Stimulated activated CD8-positive, alpha-beta memory T cell treated with anti-CD3 and anti-CD28 coated beads, Interleukin-2, amount 100 ng/mL, for 48 hours (primary cell): ENCODE results near the gene BLOC1S5.
"Not testable (repeated sequence)": the region's sequence is repeated elsewhere in the genome, so short reads cannot be mapped to it uniquely, and the experiment has no call there.

Experiments
- DNase-seq, 2 donors: peaks; one replicate each; pipeline ENCODE4 v3.0.0-alpha.2; 2020; ENCODE audit warnings: low read depth in 2 of 2

The BLOC1S5 gene

DNA sequence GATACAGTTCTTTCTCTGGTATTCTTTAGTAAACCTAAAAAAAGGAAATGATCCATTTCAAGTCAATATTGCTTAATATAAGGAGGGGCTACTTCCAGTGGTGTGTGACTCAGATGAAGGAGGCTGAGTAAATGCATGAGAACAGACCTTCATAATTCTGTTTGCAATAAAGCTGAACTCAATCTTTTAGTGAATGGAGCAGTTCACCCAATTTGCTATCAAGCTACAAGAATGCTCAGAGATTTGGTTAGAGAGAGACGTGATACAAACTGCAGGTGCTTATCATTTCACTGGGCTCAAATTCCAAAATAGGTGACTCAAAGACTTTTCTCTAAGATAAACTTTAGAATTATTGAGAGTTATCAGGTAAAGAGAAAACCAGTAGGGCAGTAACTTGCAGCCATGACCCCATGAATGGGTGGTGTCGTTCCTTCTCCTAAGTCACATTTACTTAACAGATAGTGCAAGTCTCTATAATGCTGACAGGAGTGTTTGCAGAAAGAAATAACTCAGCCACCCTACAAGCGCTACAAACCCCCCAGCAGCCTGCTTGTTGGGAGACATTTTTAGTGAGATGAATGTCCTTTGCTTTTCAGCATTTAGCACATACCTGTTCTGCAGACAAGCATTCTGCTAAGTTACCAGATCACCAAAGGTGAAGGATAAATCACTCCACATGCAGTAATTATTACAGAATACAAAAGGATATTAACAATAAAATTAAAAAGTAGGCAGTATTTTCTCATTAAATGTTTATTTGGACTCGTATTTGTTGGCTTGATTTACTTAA, 16.4 kb upstream of the BLOC1S5 start:
- no peak for DNase-seq

DNA sequence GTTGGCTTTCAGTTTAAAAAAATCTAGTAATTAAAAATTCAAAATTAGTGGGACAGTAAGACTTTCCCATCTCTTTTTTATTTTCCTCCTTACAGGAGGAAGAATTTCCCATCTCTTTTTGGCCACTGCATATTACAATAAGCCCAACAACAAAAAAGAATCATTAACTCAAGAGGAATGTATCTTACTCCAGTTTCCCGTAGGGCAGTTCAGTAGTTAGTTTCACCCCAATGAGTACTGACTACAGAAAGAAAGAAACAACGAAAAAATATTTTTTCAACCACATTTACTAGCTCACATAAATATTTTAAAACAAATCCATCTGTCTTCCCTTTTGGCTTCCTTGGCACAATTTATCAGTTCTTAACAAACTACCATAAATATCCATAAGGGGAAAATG, 14.9 kb upstream of the BLOC1S5 start:
- no peak for DNase-seq

DNA sequence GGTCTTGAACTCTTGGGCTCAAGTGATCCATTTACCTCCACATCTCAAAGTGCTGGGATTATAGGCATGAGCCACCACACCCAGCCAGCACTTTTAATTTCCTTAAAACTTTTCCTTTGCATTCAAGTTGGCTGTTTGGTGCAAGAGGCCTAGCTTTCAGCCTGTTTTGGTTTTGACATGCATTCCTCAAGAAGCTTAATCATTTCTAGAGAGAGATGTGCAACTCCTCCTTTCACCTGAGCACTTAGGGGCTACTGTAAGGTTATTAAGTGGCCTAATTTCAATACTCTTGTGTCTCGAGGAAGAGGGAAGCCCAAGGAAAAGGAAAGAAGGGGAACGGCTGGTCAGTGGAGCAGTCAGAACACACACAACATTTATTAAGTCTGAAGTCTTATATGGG, 13.8 kb upstream of the BLOC1S5 start:
- DNase-seq: no peak

DNA sequence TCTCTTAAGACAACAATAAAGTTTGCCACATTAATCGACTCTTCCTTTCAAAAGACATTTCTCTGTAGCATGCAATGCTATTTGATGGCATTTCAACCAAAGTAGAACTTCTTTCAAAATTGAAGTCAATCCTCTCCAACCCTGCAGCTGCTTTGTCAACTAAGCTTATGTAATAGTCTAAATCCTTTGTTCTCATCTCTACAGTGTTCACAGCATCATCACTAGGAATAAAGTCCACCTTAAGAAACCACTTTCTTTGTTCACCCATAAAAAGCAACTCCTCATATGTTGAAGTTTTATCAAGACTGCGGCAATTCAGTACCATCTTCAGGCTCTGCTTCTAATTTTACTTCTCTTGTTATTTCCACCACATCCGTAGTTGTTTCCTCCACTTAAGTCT, 11.5 kb upstream of the BLOC1S5 start:
- DNase-seq: no peak

DNA sequence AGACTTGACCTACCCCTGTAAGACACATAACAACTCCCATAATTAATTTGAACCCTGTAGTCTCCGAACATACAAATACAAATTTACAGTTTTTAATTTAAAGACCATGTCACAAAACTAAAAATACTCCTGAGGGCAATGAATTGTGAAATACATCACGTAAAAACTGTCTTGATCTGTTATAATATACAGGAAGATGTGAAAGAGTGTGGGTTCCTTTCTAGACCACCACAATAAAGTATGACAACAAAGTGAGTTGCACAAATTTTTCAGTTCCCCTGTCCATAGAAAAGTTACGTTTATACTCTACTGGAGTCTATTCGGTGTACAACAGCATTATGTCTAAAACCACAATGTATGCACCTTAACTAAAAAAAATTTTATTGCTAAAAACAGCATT, 11.0 kb upstream of the BLOC1S5 start:
- no peak for DNase-seq

DNA sequence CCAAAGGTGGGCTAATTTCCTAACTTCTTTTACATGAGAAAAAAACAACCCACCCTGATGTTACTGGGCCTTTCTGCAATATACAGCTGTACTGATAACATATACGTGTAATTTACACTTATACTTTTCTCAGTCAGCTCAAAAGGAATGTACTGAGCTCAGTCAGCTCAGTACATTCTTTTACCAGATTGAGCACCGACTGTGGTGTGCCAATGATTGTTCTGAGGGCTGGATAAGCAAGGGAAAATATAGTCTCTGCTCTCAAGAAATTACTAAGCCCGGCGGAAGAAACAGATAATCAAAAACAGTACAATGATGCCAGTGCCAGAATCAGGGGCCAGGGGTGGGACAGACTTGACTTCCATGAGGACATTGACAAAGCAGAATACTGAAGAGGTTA, 10.0 kb upstream of the BLOC1S5 start:
- no peak for DNase-seq

DNA sequence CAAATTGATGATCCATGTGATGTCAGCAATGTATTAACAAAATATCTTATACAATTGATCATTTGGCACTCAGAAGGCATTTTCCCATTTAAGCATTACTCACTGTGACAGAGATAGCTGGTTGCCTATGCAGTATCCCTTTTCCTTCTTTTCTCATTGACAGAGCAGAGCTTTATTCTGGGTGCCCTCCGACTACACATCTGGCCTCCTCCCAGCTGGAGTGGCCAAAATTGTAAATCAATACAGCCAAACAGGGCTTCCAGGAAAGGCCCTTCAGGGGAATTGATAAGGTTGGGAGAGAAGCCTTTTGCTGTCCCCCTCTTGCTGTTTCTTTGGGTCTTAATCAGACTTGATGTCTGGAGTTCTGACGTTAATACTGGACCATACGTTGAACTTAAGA, 9.6 kb upstream of the BLOC1S5 start:
- no peak for DNase-seq

DNA sequence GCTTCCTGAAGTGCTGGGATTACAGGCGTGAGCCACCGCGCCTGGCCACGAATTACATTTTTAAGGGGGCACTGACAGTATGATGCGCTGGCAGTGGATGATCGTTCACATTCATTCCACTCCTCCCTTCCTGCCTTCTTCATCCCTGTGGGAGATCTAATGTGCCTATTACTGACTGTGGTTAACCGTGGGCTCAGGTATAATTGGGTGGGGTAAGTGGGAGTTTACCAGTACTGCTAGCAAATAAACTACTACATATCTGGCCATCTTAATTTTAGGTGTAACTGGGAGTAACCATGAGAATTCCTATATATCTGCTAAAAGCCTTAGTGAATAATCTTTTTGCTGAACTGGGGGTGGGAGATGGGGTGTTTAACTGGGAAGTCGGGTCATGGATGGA, 6.5 kb upstream of the BLOC1S5 start:
- DNase-seq: no peak

DNA sequence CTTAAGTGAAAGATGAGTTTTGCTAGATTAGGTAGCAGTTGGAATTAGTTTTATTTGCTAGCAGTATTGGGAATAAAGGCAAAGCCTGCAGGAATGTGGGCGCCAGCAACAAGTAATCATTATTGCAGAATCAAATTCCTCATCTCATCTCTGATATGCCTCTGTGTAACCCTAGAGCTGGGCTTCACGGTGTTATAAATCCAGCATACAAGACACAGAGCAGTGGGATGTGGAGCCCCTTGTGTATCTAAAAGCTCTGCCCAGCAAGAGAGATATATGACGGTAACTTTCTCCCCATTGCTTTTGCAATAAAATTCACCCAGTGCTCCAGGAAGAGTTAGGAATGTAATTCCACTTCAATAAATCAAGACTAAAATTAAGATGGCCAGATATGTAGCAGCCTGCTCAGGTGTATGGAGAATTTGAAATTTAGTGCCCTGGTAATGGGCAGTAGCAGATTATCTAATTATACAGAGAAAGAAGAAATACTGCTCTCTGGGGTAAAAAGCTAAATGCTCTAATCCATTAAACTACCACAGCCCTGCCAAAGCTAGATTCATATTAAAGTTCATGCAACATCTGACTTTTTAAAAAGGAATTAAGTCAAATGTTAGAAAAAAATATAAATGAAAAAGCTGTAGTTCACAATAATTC, 5.6 kb upstream of the BLOC1S5 start:
- DNase-seq: no peak

DNA sequence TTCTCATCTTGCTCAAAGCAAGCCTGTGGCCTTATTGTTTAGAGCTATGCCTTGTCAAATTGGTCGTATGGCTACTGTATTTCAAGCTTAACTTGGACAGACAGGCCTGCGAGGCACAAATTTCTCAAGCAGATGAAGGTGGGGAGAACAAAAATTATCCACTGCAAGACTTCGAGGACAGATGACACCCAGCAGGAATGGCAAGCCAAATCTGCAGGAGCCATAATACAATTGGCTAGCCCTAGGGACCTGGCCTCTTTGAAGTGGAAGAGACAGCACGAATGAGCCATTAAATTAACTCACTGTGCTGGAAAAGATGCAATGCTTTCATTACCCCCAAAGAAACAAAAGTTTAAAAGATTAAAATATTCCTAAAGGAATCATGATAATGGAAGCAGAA, 5.0 kb upstream of the BLOC1S5 start:
- no peak for DNase-seq

DNA sequence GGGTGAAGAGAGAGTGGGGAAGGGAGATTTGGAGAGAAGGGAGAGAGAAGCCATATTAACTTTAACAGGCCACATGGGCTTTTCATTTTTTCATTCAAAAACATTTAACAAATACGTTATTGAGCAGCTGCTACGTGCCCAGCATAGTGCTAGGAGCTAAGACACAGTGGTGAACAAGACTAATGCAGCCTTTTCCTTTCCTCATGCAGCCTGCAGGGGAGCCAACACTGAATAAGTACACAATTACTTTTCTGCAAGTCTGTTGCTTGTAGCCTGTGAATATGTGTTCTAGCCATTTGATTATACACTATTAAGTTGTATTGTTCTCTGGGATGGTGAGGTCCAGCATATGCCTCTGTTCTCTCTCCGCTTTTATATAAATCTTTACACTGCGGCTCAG, 1.9 kb upstream of the BLOC1S5 start:
- no peak for DNase-seq

DNA sequence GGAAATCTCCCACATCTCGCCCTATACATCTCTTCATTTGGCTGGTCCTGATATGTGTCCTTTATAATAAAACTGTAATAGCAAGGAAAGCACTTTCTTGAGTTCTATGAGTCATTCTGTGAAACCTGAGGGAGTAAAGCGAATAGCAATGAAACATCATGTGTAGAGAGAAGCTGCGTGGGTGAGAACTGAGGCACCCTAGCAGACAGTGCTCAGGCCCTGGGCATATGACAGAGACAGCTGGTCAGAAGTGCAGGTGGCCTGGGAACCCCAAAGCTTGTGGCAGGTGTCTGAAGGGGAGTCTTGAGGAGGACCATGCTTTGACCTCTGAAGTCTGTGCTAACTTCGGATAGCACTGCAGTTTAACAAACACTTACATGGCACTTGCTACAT, 1.3 kb upstream of the BLOC1S5 start:
- peak in 1 of 2 donors; percentile 23 for DNase-seq

DNA sequence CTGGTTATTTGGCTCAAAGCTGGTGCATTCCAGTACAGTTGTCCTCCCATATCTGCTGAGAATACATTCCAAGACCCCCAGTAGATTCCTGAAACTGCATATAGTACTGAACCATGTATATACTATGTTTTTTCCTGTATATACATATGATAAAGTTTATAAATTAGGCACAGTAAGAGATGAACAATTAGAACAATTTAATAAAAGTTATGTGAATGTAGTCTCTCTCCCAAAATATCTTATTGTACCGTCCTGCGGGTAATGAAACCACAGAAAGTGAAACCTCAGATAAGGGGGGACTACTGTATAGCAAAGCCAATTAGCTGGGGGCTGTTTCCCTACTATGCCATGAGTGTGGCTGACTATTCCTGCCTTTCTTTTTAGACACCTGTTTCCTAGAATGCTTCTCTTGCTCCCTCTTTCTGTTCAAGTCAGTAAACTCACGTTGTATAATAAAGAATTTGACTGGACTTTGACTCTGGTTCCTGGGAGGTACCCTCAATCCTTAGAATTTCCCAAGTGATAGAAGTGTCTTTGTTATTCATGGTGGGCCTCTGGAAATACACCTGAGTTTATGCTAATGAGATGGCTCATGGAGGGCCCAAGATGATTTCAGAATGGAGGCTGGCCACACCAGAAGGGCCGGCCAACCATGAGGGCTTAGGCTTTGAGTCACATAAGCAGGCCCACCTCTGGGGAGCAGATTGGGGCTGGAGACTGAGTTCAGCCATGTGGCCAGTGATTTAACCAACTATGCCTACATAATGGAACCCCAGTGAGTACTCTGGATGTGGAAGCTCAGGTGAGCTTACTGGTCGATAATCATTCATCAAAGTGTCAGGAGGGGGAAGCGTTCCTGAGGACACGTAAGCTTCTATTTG, 689 bp upstream of the BLOC1S5 start:
- no peak for DNase-seq

DNA sequence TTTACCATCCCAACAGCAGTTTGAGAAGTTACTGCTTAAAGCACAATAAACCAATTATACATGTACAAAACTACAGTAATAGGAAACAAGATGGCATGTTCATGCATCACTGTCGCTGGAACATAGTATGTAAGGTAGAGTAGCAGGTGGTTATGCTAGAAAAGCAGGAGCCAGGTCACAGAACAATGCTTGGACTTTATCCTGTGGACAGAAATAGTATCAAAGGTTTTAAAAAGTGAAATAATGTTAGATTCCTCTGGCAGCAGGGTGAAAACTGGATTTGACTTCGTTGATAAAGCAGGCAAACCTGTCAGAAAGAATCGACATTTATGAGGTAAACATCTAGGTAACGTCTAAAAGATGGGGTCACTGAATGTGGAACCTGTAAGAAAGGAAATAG, 2.5 kb downstream of the BLOC1S5 start:
- no peak for DNase-seq

DNA sequence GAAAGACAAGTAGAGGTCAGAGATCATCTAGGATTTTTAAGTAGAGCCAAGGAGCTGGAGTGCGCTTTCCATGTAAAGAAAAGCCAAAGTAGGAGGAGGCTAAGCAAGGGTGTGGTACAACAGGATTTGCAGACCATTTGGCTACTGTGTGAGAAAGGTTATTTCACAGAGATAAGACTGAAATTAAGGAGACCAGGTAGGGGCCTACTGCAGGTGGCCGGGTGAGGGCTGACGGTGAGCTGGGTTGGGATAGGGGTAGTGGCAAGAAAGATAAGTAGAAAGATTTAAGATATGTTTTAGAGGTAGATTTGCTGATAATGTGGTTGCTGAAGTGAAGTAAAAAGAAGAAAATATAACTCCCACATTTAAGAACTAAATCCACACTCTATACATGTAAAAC, 3.8 kb downstream of the BLOC1S5 start:
- DNase-seq: no peak

DNA sequence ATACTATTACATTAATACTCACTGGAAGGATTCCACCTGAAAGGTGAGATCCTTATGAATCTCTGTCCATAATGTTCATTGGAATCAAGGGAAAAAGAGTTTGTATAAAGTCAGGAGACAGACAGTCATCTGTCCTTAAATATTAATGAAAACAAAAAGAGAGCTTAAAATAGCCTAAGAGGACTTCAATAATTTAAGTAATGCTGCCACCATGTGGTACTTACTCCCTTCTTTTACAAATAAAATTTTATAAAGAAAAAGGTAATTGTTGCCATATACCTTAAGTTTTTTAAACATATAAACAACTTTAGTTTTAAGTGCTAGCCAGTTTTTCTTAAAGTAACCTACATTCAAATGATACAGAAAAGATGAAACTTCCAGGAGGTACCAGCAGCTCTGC, 5.1 kb downstream of the BLOC1S5 start:
- DNase-seq: no peak

DNA sequence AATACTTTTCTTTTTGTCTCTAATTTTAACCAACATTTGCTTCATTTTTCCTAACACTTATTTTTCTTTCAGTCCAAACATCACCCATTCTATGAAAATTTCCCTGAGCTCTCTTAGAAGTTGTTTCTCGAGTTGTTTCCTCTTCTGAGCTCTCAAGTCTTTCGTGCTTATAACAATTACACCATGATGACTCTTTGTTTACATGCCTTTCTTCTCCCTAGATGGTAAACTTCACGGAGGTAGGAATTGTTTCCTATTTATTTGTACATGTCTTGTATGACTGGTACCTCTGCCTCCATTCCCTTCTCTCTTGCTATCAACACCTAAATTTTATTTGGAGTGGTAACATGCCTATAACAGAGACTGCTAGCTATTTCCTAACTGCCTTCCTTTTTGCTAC, 6.4 kb downstream of the BLOC1S5 start:
- no peak for DNase-seq

DNA sequence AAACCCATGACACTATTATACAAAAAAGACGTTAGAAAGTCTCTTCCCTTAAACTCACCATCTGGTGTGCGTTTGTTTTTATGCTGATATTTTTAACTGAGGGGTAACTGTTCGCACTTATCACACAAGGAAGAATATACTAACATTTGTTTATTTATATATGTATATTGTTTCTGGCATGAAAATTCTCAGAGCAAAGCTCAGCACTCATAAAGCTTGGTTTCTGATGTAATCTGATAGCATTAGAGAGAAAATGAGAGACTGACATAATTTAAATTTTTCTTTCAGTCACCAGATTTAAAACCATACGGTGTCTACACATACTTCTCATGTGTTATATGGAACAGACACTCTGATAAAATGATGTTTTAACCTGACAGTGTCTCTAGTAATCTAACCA, 6.9 kb downstream of the BLOC1S5 start:
- DNase-seq: no peak

DNA sequence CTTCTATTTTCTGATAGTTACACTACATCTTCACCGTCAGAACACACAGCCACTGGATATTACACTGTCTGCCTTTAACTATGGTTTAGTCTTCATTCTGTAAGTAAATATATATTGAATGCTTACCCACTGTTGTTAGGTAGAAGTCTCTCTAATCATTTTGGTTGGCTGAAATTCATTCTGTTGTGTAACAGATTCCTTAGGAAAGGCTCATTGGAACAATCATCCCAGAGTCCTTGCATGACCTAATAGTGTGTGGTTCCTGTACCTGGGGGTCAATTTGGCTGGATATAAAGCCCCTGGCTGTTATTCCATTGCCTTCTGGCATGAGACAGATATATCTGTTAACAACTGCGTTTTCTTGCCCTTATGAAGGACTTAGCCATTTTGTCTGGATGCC, 9.9 kb downstream of the BLOC1S5 start:
- no peak for DNase-seq

DNA sequence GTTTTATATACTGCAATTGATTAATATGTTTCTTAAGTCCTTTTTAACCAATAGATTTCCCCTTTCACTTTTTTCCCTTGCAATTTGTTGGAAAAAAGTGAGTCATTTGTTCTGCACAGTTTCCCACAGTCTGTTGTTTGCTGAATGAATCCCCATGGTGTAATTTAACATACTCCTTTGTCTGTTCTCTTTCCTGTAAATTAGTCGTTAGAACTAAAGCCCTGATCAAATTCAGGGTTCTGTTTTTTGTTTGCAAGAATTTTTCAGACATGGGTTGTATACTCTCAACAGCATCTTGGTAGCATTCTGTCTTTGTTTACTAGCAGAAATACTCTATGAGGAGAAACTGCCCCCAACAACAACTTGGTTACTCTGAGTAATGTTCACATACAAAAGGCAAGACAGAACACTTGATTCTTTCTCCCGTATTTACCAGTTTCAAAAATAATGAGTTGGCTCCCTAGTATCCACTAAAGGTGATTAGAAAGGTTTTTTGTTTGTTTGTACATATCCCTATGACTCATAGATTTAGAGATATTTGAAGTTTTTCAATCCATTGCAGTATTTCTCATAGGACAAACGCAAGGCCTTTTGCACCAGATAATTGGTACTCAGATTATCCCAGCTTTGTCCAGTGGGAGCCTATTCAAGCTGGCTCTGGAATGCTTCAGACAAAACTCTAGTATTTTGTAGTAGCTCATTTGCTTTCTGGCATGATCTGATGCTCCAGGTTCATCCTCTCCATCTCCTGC, 16.5 kb downstream of the BLOC1S5 start:
- no peak for DNase-seq

DNA sequence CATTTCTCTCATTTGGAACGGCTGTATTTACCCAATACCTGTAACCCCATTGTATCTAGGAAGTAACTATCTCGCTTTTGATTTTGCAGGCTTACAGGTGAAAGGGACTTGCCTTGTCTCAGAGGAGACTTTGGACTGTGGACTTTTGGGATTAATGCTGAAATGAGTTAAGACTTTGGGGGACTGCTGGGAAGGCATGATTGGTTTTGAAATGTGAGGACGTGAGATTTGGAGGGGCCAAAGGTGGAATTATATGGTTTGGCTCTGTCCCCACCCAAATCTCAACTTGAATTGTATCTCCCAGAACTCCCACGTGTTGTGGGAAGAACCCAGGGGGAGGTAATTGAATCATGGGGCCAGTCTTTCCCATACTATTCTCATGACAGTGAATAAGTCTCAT, 18.4 kb downstream of the BLOC1S5 start:
- DNase-seq: not testable (repeated sequence)

DNA sequence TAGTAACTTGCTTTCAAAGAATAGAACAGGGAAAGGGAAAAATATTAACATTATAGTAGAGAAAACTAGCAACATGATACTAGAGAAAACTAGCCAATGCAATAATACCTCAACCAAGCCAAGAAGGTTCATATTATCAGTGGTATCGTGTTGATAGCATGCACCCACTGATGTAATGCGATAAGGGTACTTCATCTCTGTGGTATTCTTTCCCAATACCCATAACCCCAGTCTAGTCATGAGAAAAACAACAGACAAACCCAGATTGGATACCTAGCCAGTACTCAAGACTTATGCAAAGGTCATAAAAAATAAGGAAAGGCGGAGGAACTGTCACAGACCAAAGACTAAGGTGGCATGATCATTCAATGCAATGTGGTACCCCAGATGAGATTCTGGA, 21.0 kb downstream of the BLOC1S5 start:
- no peak for DNase-seq
